ENCODE data around the gene ERICH2.

ERICH2 gene

GRCh38 chr2:170764880-170765261 is 5.3 kb upstream of the ERICH2 start:
- no peak for DNase-seq

- DNase-seq: no peak
These were observed 3.5 kb upstream of the ERICH2 start for GRCh38 chr2:170766693-170767092.

- peak; percentile 62 to 79 for DNase-seq
These were observed 635 bp downstream of the ERICH2 start for GRCh38 chr2:170770606-170771420.

- DNase-seq: peak in 1 of 2 experiments; percentile 33
These were observed 1.3 kb downstream of the ERICH2 start for GRCh38 chr2:170771421-170771937.

- DNase-seq: no peak
These were observed 2.1 kb downstream of the ERICH2 start for GRCh38 chr2:170772295-170772694.

GRCh38 chr2:170774074-170774473 is 3.9 kb downstream of the ERICH2 start:
- DNase-seq: no peak

GRCh38 chr2:170778900-170779299 is 8.7 kb downstream of the ERICH2 start:
- DNase-seq: no peak

GRCh38 chr2:170779304-170779703 is 9.1 kb downstream of the ERICH2 start:
- DNase-seq: no peak

- no peak for DNase-seq
These were observed 12.5 kb downstream of the ERICH2 start for GRCh38 chr2:170782673-170783072.

GRCh38 chr2:170783549-170783948 is 13.4 kb downstream of the ERICH2 start:
- no peak for DNase-seq

GRCh38 chr2:170798996-170799395 is 28.8 kb downstream of the ERICH2 start:
- no peak for DNase-seq

- no peak for DNase-seq
These were observed 36.4 kb downstream of the ERICH2 start for GRCh38 chr2:170806548-170806947.

GRCh38 chr2:170812710-170813600 is 42.8 kb downstream of the ERICH2 start:
- DNase-seq: peak; percentile 88 to 91

- DNase-seq: peak; percentile 80 to 81
These were observed 43.7 kb downstream of the ERICH2 start for GRCh38 chr2:170813611-170814532.

- DNase-seq: no peak
These were observed 44.5 kb downstream of the ERICH2 start for GRCh38 chr2:170814533-170815230.

- no peak for DNase-seq
These were observed 45.1 kb downstream of the ERICH2 start for GRCh38 chr2:170815311-170815710.

GRCh38 chr2:170815746-170816503 is 45.7 kb downstream of the ERICH2 start:
- peak; percentile 68 to 87 for DNase-seq

- DNase-seq: peak; percentile 95 to 96
These were observed 46.4 kb downstream of the ERICH2 start, which contains the start of gene GAD1 for GRCh38 chr2:170816504-170817092. Gene GAD1, plus strand, starts transcription at chr2:170816887. Its CDS starts 1,705 bp downstream, at chr2:170818592.

- DNase-seq: peak in 1 of 2 experiments; percentile 51
These were observed 47.2 kb downstream of the ERICH2 start for GRCh38 chr2:170817093-170818035.

Measured in Kasumi-1 (cell line).